ENCODE data around the gene PTPN23.
A peak's percentile ranks its signal among the peaks of the same experiment; 100 is the strongest.
"Not testable (repeated sequence)": the region's sequence is repeated elsewhere in the genome, so short reads cannot be mapped to it uniquely, and the experiment has no call there.

The PTPN23 gene

GRCh38 chr3:47380601-47381316 is at the start of gene PTPN23:
PTPN23 (plus strand) TSS chr3:47381021; CDS start chr3:47381097, 76 bp downstream.
- DNase-seq (ENCODE audit: low spot score) = peak; percentile 99

GRCh38 chr3:47333907-47334306 is 46.9 kb upstream of the PTPN23 start:
- DNase-seq (ENCODE audit: low spot score) = no peak

GRCh38 chr3:47337656-47338055 is 43.2 kb upstream of the PTPN23 start:
- no peak for DNase-seq (ENCODE audit: low spot score)

- DNase-seq (ENCODE audit: low spot score) = no peak
Observed at GRCh38 chr3:47339951-47340350, 40.9 kb upstream of the PTPN23 start.

GRCh38 chr3:47340866-47341265 is 40.0 kb upstream of the PTPN23 start:
- DNase-seq (ENCODE audit: low spot score) = no peak

GRCh38 chr3:47342151-47342550 is 38.7 kb upstream of the PTPN23 start:
- no peak for DNase-seq (ENCODE audit: low spot score)

- no peak for DNase-seq (ENCODE audit: low spot score)
Observed at GRCh38 chr3:47342812-47343211, 38.0 kb upstream of the PTPN23 start.

- no peak for DNase-seq (ENCODE audit: low spot score)
Observed at GRCh38 chr3:47343471-47343971, 37.3 kb upstream of the PTPN23 start.

- DNase-seq (ENCODE audit: low spot score) = no peak
Observed at GRCh38 chr3:47344971-47345370, 35.9 kb upstream of the PTPN23 start.

GRCh38 chr3:47347217-47347801 is 33.5 kb upstream of the PTPN23 start:
- peak; percentile 78 for DNase-seq (ENCODE audit: low spot score)

GRCh38 chr3:47348411-47349154 is 32.2 kb upstream of the PTPN23 start:
- DNase-seq (ENCODE audit: low spot score) = no peak

- DNase-seq (ENCODE audit: low spot score) = no peak
Observed at GRCh38 chr3:47355010-47355409, 25.8 kb upstream of the PTPN23 start.

- DNase-seq (ENCODE audit: low spot score) = no peak
Observed at GRCh38 chr3:47356201-47356600, 24.6 kb upstream of the PTPN23 start.

- no peak for DNase-seq (ENCODE audit: low spot score)
Observed at GRCh38 chr3:47359323-47359722, 21.5 kb upstream of the PTPN23 start.

GRCh38 chr3:47360110-47360517 is 20.7 kb upstream of the PTPN23 start:
- not testable (repeated sequence) for DNase-seq (ENCODE audit: low spot score)

- no peak for DNase-seq (ENCODE audit: low spot score)
Observed at GRCh38 chr3:47362701-47363100, 18.1 kb upstream of the PTPN23 start.

- DNase-seq (ENCODE audit: low spot score) = peak; percentile 49
Observed at GRCh38 chr3:47365213-47366153, 15.3 kb upstream of the PTPN23 start.

GRCh38 chr3:47366833-47367232 is 14.0 kb upstream of the PTPN23 start:
- no peak for DNase-seq (ENCODE audit: low spot score)

- DNase-seq (ENCODE audit: low spot score) = no peak
Observed at GRCh38 chr3:47367631-47368030, 13.2 kb upstream of the PTPN23 start.

- DNase-seq (ENCODE audit: low spot score) = not testable (repeated sequence)
Observed at GRCh38 chr3:47370020-47370419, 10.8 kb upstream of the PTPN23 start.

- DNase-seq (ENCODE audit: low spot score) = peak; percentile 52
Observed at GRCh38 chr3:47370887-47371697, 9.7 kb upstream of the PTPN23 start.
